GM12878 (cell line): ENCODE measurements around the gene FCN2. TPM values are rescaled to one million over a fixed set of nuclear protein-coding genes. Genes with fewer than 3 reads are reported as not detected.

Experiments used
- ATAC-seq: fragments of 200-7000 bp; cut with Tn5 transposase; 3 replicates; pipeline ENCODE4 v1.9.1; 2020; ENCODE audit warnings: mild to moderate bottlenecking, moderate library complexity
- BruUV-seq: library from RNA; stranded (reverse); fragments of 400-500 nt; replicated peaks from 2 replicates; lab custom pipeline; 2021; lab: Mats Ljungman, UMichigan
- CTCF ChIA-PET: fragments of 300-600 bp; sonication (Branson Sonifier 250); formaldehyde crosslinking; extraction: SDS; loops from one replicate; lab custom pipeline; 2021; ENCODE audit warnings: inconsistent platforms; lab: Yijun Ruan, JAX
- POLR2A ChIA-PET: fragments of 350-600 bp; formaldehyde crosslinking; extraction: SDS; loops from one replicate; lab custom pipeline; 2021; ENCODE audit warnings: inconsistent platforms; lab: Charles Lee
- RAD21 ChIA-PET: fragments of 300-600 bp; sonication (Branson Sonifier 250); formaldehyde crosslinking; loops from one replicate; lab custom pipeline; 2023; ENCODE audit warnings: antibody characterized with exemption; ENCODE audit not compliant: unreplicated experiment; lab: Charles Lee
- SMC1A ChIA-PET: fragments of 300-600 bp; sonication (Branson Sonifier 250); formaldehyde crosslinking; loops from one replicate; lab custom pipeline; 2023; ENCODE audit not compliant: unreplicated experiment, uncharacterized antibody; lab: Charles Lee
- DNase-seq: peaks from one replicate; pipeline ENCODE4 v3.0.0-alpha.2; 2011; ENCODE audit warnings: low read depth, low spot score
- FAIRE-seq: peaks from 3 replicates; lab custom pipeline; 2011; peaks lifted over from hg19 to GRCh38; lab: Jason Lieb, UNC
- H2AFZ ChIP-seq: 2 replicates; pipeline ENCODE4 v1.6.0; 2011; ENCODE audit warnings: low read depth, low read length, control low read depth; ENCODE audit not compliant: control insufficient read depth
- H3K27ac ChIP-seq: 2 replicates; pipeline ENCODE4 v1.5.1; 2011; ENCODE audit warnings: control low read depth; ENCODE audit not compliant: control insufficient read depth, insufficient read depth
- H3K27me3 ChIP-seq, 2 experiments: replicated peaks in 1 of 2; 2 replicates each; pipeline versions ENCODE4 v1.6.0 to v1.6.1; 2011; ENCODE audit warnings: low read length in 1 of 2; ENCODE audit not compliant: control insufficient read depth in 2 of 2, insufficient read depth in 2 of 2
- H3K36me3 ChIP-seq, 2 experiments: 2 replicates each; pipeline ENCODE4 v1.5.1; 2011; ENCODE audit warnings: low read length in 1 of 2; ENCODE audit not compliant: control insufficient read depth in 2 of 2, insufficient read depth in 2 of 2
- H3K4me1 ChIP-seq: 2 replicates; pipeline ENCODE4 v1.6.1; 2011; ENCODE audit warnings: mild to moderate bottlenecking, low read length, moderate library complexity, mixed read lengths; ENCODE audit not compliant: control insufficient read depth, insufficient read depth
- H3K4me2 ChIP-seq: 2 replicates; pipeline ENCODE4 v1.6.0; 2011; ENCODE audit warnings: control low read depth; ENCODE audit not compliant: control insufficient read depth, insufficient read depth
- H3K4me3 ChIP-seq: fragments of 200-600 bp; sonication (generic); 2 replicates; pipeline ENCODE4 v1.5.1; 2016
- H3K79me2 ChIP-seq: 2 replicates; pipeline ENCODE4 v1.6.0; 2011; ENCODE audit warnings: low read length; ENCODE audit not compliant: control insufficient read depth, insufficient read depth
- H3K9ac ChIP-seq: 2 replicates; pipeline ENCODE4 v1.8.0; 2011; ENCODE audit warnings: low read length, control low read depth, mixed read lengths; ENCODE audit not compliant: control insufficient read depth, insufficient read depth
- H3K9me3 ChIP-seq: replicated peaks from 3 replicates; pipeline ENCODE4 v1.5.1; 2011; ENCODE audit warnings: mild to moderate bottlenecking, low read length; ENCODE audit not compliant: control insufficient read depth, insufficient read depth
- H4K20me1 ChIP-seq: 2 replicates; pipeline ENCODE4 v1.6.0; 2011; ENCODE audit not compliant: control insufficient read depth, insufficient read depth
- ATF2 ChIP-seq: IDR thresholded peaks from 2 replicates; pipeline ENCODE4 v1.6.1; 2012; ENCODE audit warnings: low read length, inconsistent platforms
- BMI1 ChIP-seq: fragments of 450-650 bp; IDR thresholded peaks from 2 replicates; pipeline ENCODE4 v1.6.1; 2016; ENCODE audit warnings: mild to moderate bottlenecking, moderate library complexity, borderline replicate concordance
- CREM ChIP-seq: IDR thresholded peaks from 2 replicates; pipeline ENCODE4 v1.6.1; 2014; ENCODE audit warnings: antibody characterized with exemption, low read depth
- EED ChIP-seq: sonication (generic); IDR thresholded peaks from 2 replicates; pipeline ENCODE4 v1.6.1; 2016; ENCODE audit warnings: antibody characterized with exemption, low read depth
- EGR1 ChIP-seq, 2 experiments: IDR thresholded peaks; 1 replicate in 1 of 2; 2 replicates in 1 of 2; pipeline ENCODE4 v1.6.1; 2011 to 2012; ENCODE audit warnings: low read depth in 2 of 2, low read length in 2 of 2, borderline replicate concordance in 1 of 2, mild to moderate bottlenecking in 1 of 2, moderate library complexity in 1 of 2
- EZH2 ChIP-seq: IDR thresholded peaks from 2 replicates; pipeline ENCODE4 v1.6.1; 2012; ENCODE audit warnings: low read depth, mild to moderate bottlenecking, control low read depth, inconsistent platforms, low read length, borderline replicate concordance; ENCODE audit not compliant: control insufficient read depth
- IKZF2 ChIP-seq, 2 experiments: fragments of 450-650 bp; IDR thresholded peaks; 2 replicates each; pipeline ENCODE4 v1.6.1; 2017; ENCODE audit warnings: mild to moderate bottlenecking in 2 of 2, moderate library complexity in 2 of 2
- IRF4 ChIP-seq: IDR thresholded peaks from 2 replicates; pipeline ENCODE4 v1.6.1; 2011; ENCODE audit warnings: low read depth, low read length
- MLLT1 ChIP-seq: fragments of 450-650 bp; IDR thresholded peaks from 2 replicates; pipeline ENCODE4 v1.6.1; 2016; ENCODE audit warnings: mild to moderate bottlenecking
- MTA3 ChIP-seq: IDR thresholded peaks from 2 replicates; pipeline ENCODE4 v1.6.1; 2012; ENCODE audit warnings: low read length, inconsistent platforms, borderline replicate concordance
- PAX5 ChIP-seq: IDR thresholded peaks from 2 replicates; pipeline ENCODE4 v1.6.1; 2011; ENCODE audit warnings: low read depth, low read length, borderline replicate concordance
- PAX8 ChIP-seq: fragments of 450-650 bp; IDR thresholded peaks from 2 replicates; pipeline ENCODE4 v1.6.1; 2017; ENCODE audit warnings: mild to moderate bottlenecking, moderate library complexity
- PML ChIP-seq: IDR thresholded peaks from 2 replicates; pipeline ENCODE4 v1.6.1; 2012; ENCODE audit warnings: low read length, inconsistent platforms
- RAD21 ChIP-seq: IDR thresholded peaks from 2 replicates; pipeline ENCODE4 v1.6.1; 2011; ENCODE audit warnings: mild to moderate bottlenecking, low read depth, low read length, moderate library complexity; ENCODE audit not compliant: insufficient read depth
- RCOR1 ChIP-seq: conservative IDR thresholded peaks from 2 replicates; pipeline ENCODE4 v1.6.1; 2012; ENCODE audit warnings: low read depth, low read length, improper control_type of control experiment
- RELA ChIP-seq: fragments of 450-650 bp; IDR thresholded peaks from 2 replicates; pipeline ENCODE4 v1.8.0; 2014; ENCODE audit warnings: borderline replicate concordance; ENCODE audit not compliant: partially characterized antibody
- RELB ChIP-seq: fragments of 450-650 bp; IDR thresholded peaks from 2 replicates; pipeline ENCODE4 v1.6.1; 2017; ENCODE audit warnings: low read depth, mild to moderate bottlenecking, moderate library complexity
- ZNF384 ChIP-seq: IDR thresholded peaks from 2 replicates; pipeline ENCODE4 v1.6.1; 2012; ENCODE audit warnings: low read depth, mild to moderate bottlenecking, low read length, improper control_type of control experiment, borderline replicate concordance
- ZZZ3 ChIP-seq: IDR thresholded peaks from 2 replicates; pipeline ENCODE4 v1.6.1; 2011; ENCODE audit warnings: low read depth; ENCODE audit not compliant: control insufficient read depth, insufficient read length
- WGBS: methylation state at CpG from one replicate; pipeline ENCODE4 v1.1.6; 2016; ENCODE audit warnings: low lambda C conversion rate; ENCODE audit not compliant: insufficient replicate concordance, insufficient coverage; ENCODE audit errors: missing lambda C conversion rate; 5-methylcytosine and 5-hydroxymethylcytosine counted together
- in situ Hi-C: fragments of 300-500 bp; cut with MboI; formaldehyde crosslinking; loops from 9 replicates; pipeline ENCODE4 v1.14.3; 2018; ENCODE audit warnings: mixed read lengths
- intact Hi-C: fragments of 100-400 bp; cut with micrococcal nuclease; formaldehyde crosslinking; loops from one replicate; pipeline ENCODE4 v1.14.2; 2022; ENCODE audit not compliant: unreplicated experiment
- polyA plus RNA-seq, 11 experiments: library from polyadenylated mRNA; depleted of rRNA in 4 of 11; unstranded in 6 of 11; stranded (reverse) in 5 of 11; fragments of >200 nt; fragmentation: Nextera tagmentation in 4 of 11; fragmentation: Illumina TruSeq in 1 of 11; extraction: Ambion mirVana in 4 of 11; extraction: Trizol in 1 of 11; gene quantifications; 1 replicate in 1 of 11; 2 replicates in 10 of 11; pipeline versions ENCODE4 v1.2.1 to v1.2.3, GENCODE V29; 2011 to 2016; ENCODE audit warnings: inconsistent platforms in 2 of 11, missing spikeins in 2 of 11, low read depth in 1 of 11
- total RNA-seq, 4 experiments: library from RNA; depleted of rRNA in 3 of 4; stranded (reverse); fragments of >200 nt in 3 of 4; fragmentation: Illumina TruSeq in 1 of 4; extraction: Trizol in 1 of 4; gene quantifications; 2 replicates each; pipeline versions ENCODE4 v1.2.1 to v1.2.3, GENCODE V29; 2013 to 2021

FCN2 gene
- total and polyA plus RNA-seq, 10 of the 15 experiments (the other 5 are each of a cell fraction or from before 2014, with no cell fraction given): not detected

- TF ChIP-seq ZZZ3: no peak
- TF ChIP-seq RAD21: no peak
- TF ChIP-seq EED: no peak
- TF ChIP-seq IRF4: no peak
These were observed 33.3 kb downstream of the FCN2 start (continued) for GRCh38 chr9:134913713-134914500.

GRCh38 chr9:134914501-134914834 is 33.9 kb downstream of the FCN2 start:
- ATAC-seq: no peak
- intact Hi-C loops: no loop called here
- BruUV-seq: no TSS peak
- in situ Hi-C loops: no loop called here
- RAD21 ChIA-PET: no interaction called here
- POLR2A ChIA-PET: no interaction called here
- Histone ChIP-seq H3K4me1 (no peaks in the 10 kb centered on the region), H3K4me3 (no peak overlapping the region), H3K27me3 (0 out of 4 replicates have a peak, but pooled peaks cover 0 to 3% of the 10 kb centered on the region in 2 experiments), H3K9ac (no peak overlapping the region), H3K4me2 (no peak overlapping the region), H3K9me3 (no peaks in the 10 kb centered on the region; the same call in 2 of the 3 replicates), H4K20me1 (no peaks in the 10 kb centered on the region), H3K79me2 (no peaks in the 10 kb centered on the region), H2AFZ (no peak overlapping the region), H3K27ac (no peak overlapping the region), H3K36me3 (no peaks in the 10 kb centered on the region)
- DNase-seq: no peak
- WGBS: 31% methylated on average over 7 of the region's 7 CpGs
- CTCF ChIA-PET: no interaction called here
- SMC1A ChIA-PET: interaction anchor here (0.7 kb wide), 1 partner anchor 1356 kb away, joined by 3 read pairs; no protein-coding TSS in a partner anchor
- FAIRE-seq: no peak
- no peak for TF ChIP-seq BMI1
- TF ChIP-seq IKZF2 (IDR thresholded peaks at IDR 0.05): no peak
- no peak for TF ChIP-seq RCOR1
- no peak for TF ChIP-seq CREM
- TF ChIP-seq MLLT1: no peak
- no peak for TF ChIP-seq EGR1 (IDR thresholded peaks at IDR 0.05; ENCODE audit: borderline replicate concordance in 1 of 2, low read depth in 2 of 2, low read length in 2 of 2)
- TF ChIP-seq EED: no peak
- TF ChIP-seq PAX8: no peak
- TF ChIP-seq ATF2: no peak
- TF ChIP-seq EZH2: no peak
- TF ChIP-seq MTA3: no peak
- no peak for TF ChIP-seq RELB
- no peak for TF ChIP-seq ZNF384
- no peak for TF ChIP-seq PML
- no peak for TF ChIP-seq RELA
- no peak for TF ChIP-seq PAX5
